Cerebellar nuclear complex (tissue), 1 donor: Measurements from ENCODE around the gene SMIM5.
A peak's percentile ranks its signal among the peaks of the same experiment; 100 is the strongest.
"Not testable (repeated sequence)": the region's sequence is repeated elsewhere in the genome, so short reads cannot be mapped to it uniquely, and the experiment has no call there.

Source experiments
- DNase-seq, 2 experiments: peaks; one replicate each; lab custom pipeline; 2025; lab: John Stamatoyannopoulos, UW

The SMIM5 gene

GRCh38 chr17:75632863-75633485, at the start of gene SMIM5:
SMIM5 (plus strand) TSS chr17:75633434; CDS start chr17:75640202, 6,768 bp downstream.
- DNase-seq: peak; percentile 55 to 74

GRCh38 chr17:75584849-75585175, 48.4 kb upstream of the SMIM5 start:
- DNase-seq: no peak

GRCh38 chr17:75587675-75588595, 45.3 kb upstream of the SMIM5 start, which contains the start of gene MYO15B:
MYO15B (plus strand) TSS chr17:75587800; CDS start chr17:75588058, 258 bp downstream.
- DNase-seq: no peak

GRCh38 chr17:75588596-75589011, 44.6 kb upstream of the SMIM5 start:
- no peak for DNase-seq

- DNase-seq: peak in 1 of 2 experiments; percentile 23
Measured at GRCh38 chr17:75589012-75589918, 44.0 kb upstream of the SMIM5 start.

- DNase-seq: no peak
Measured at GRCh38 chr17:75589919-75590303, 43.3 kb upstream of the SMIM5 start.

- DNase-seq: no peak
Measured at GRCh38 chr17:75590314-75590761, 42.9 kb upstream of the SMIM5 start.

GRCh38 chr17:75590849-75591721, 42.1 kb upstream of the SMIM5 start:
- no peak for DNase-seq

- no peak for DNase-seq
Measured at GRCh38 chr17:75591722-75592302, 41.4 kb upstream of the SMIM5 start.

GRCh38 chr17:75592348-75593020, 40.8 kb upstream of the SMIM5 start:
- DNase-seq: no peak

- DNase-seq: not testable (repeated sequence)
Measured at GRCh38 chr17:75593430-75593829, 39.8 kb upstream of the SMIM5 start.

- DNase-seq: no peak
Measured at GRCh38 chr17:75594499-75595283, 38.5 kb upstream of the SMIM5 start.

GRCh38 chr17:75595284-75595919, 37.8 kb upstream of the SMIM5 start:
- no peak for DNase-seq

GRCh38 chr17:75595920-75596313, 37.3 kb upstream of the SMIM5 start:
- no peak for DNase-seq

- no peak for DNase-seq
Measured at GRCh38 chr17:75596320-75597087, 36.7 kb upstream of the SMIM5 start.

- no peak for DNase-seq
Measured at GRCh38 chr17:75601057-75601987, 31.9 kb upstream of the SMIM5 start.

GRCh38 chr17:75602644-75603043, 30.6 kb upstream of the SMIM5 start:
- no peak for DNase-seq
